ENCODE results near the gene RPL13A. TPM values are rescaled to one million over a fixed set of nuclear protein-coding genes. Genes with fewer than 3 reads are reported as not detected.
"Not testable (repeated sequence)": the region's sequence is repeated elsewhere in the genome, so short reads cannot be mapped to it uniquely, and the experiment has no call there.

The RPL13A gene
- total and polyA plus RNA-seq, 9 donors: 4,396 to 5,773 (median 4,847) TPM

- Histone ChIP-seq H3K27me3 (ENCODE audit: control insufficient read depth, insufficient read depth, low read length) (peaks cover 57% of the 10 kb centered on the region), H3K27ac (ENCODE audit: low read length) (peak overlapping the region; percentile 55), H3K4me3 (ENCODE audit: low read length) (peak overlapping the region; percentile 72), H3K4me1 (ENCODE audit: control insufficient read depth, insufficient read depth, low read length) (peaks cover 20% of the 10 kb centered on the region), H3K9me3 (replicated peaks; ENCODE audit: control insufficient read depth, low read depth, low read length) (no peaks in the 10 kb centered on the region), H3K36me3 (ENCODE audit: control insufficient read depth, insufficient read depth, low read length) (peaks cover 15% of the 10 kb centered on the region)
- DNase-seq: peak; percentile 66
- 0% methylated on average over 11 of the region's 11 CpGs for WGBS (ENCODE audit: insufficient coverage)
Observed at GRCh38 chr19:49442354-49442753, 45.1 kb upstream of the RPL13A start.

GRCh38 chr19:49442771-49443365 is 44.5 kb upstream of the RPL13A start:
- H3K36me3 ChIP-seq (ENCODE audit: control insufficient read depth, insufficient read depth, low read length): peaks cover 21% of the 10 kb centered on the region
- no peaks in the 10 kb centered on the region for H3K9me3 ChIP-seq (replicated peaks; ENCODE audit: control insufficient read depth, low read depth, low read length)
- H3K4me1 ChIP-seq (ENCODE audit: control insufficient read depth, insufficient read depth, low read length): peaks cover 25% of the 10 kb centered on the region
- H3K27me3 ChIP-seq (ENCODE audit: control insufficient read depth, insufficient read depth, low read length): peaks cover 51% of the 10 kb centered on the region
- peak overlapping the region; percentile 94 for H3K27ac ChIP-seq (ENCODE audit: low read length)
- H3K4me3 ChIP-seq (ENCODE audit: low read length): peak overlapping the region; percentile 72
- 0% methylated on average over 38 of the region's 43 CpGs for WGBS (ENCODE audit: insufficient coverage)
- peak; percentile 95 for DNase-seq

DNA sequence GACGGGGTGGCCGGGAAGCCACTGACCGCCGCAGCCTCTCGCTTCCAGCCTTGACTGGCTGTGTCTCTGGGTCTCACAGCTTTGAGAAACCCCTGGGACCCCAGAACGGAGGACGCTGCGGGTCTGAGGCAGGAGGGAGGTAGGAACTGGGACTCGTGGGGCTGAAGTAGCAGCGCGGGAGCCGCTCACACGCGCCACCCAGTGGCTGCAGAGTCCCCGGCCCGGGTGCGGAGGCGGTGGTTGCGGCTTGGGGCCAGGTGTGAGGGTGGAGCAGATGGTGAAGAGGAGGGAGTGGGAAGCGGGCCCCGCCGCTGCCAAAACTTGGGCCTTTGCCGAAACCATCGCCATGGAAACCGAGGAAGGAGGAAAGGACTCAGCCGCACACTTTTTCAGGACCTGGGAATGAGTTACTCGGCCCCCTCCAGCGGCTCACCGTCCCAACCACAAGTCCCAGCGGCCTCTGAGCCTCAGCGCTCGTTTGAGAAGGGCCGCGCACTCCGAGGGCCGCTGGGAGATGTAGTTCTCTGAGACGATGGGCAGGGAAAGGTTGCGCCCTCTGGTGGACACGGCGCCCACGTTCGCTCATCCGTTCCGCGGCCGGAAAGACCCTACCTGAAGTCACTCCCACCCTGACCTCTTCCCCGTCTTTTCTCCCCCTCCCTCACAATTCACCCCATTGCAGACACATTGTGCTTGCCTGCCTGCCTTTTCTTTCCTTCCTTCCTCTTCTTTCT is 43.9 kb upstream of the RPL13A start:
- peak; percentile 99 for DNase-seq
- WGBS (ENCODE audit: insufficient coverage): under 1% methylated on average over 32 of the region's 47 CpGs
- peaks cover 32% of the 10 kb centered on the region for H3K4me1 ChIP-seq (ENCODE audit: control insufficient read depth, insufficient read depth, low read length)

GRCh38 chr19:49444100-49444700 is 43.2 kb upstream of the RPL13A start:
- peak overlapping the region; percentile 20 for H3K27ac ChIP-seq (ENCODE audit: low read length)
- peak; percentile 15 for DNase-seq
- H3K36me3 ChIP-seq (ENCODE audit: control insufficient read depth, insufficient read depth, low read length): peaks cover 33% of the 10 kb centered on the region
- no CpG with 5 or more reads among the region's 5 CpGs for WGBS (ENCODE audit: insufficient coverage)
- not testable (repeated sequence) for H3K9me3 ChIP-seq (replicated peaks; ENCODE audit: control insufficient read depth, low read depth, low read length); H3K4me3 ChIP-seq (ENCODE audit: low read length)
- peaks cover 38% of the 10 kb centered on the region for H3K27me3 ChIP-seq (ENCODE audit: control insufficient read depth, insufficient read depth, low read length)
- H3K4me1 ChIP-seq (ENCODE audit: control insufficient read depth, insufficient read depth, low read length): peaks cover 34% of the 10 kb centered on the region

More for the DNA sequence above, 43.9 kb upstream of the RPL13A start:
- peak overlapping the region; percentile 94 for H3K27ac ChIP-seq (ENCODE audit: low read length)
- peaks cover 27% of the 10 kb centered on the region for H3K36me3 ChIP-seq (ENCODE audit: control insufficient read depth, insufficient read depth, low read length)
- H3K27me3 ChIP-seq (ENCODE audit: control insufficient read depth, insufficient read depth, low read length): peaks cover 45% of the 10 kb centered on the region
- peak overlapping the region; percentile 72 for H3K4me3 ChIP-seq (ENCODE audit: low read length)
- H3K9me3 ChIP-seq (replicated peaks; ENCODE audit: control insufficient read depth, low read depth, low read length): no peaks in the 10 kb centered on the region

GRCh38 chr19:49445997-49446396 is 41.4 kb upstream of the RPL13A start:
- DNase-seq: no peak
- WGBS (ENCODE audit: insufficient coverage): 71% methylated on average over 2 of the region's 3 CpGs
- Histone ChIP-seq H3K27me3 (ENCODE audit: control insufficient read depth, insufficient read depth, low read length) (peaks cover 20% of the 10 kb centered on the region), H3K27ac (ENCODE audit: low read length) (no peak overlapping the region), H3K36me3 (ENCODE audit: control insufficient read depth, insufficient read depth, low read length) (peaks cover 45% of the 10 kb centered on the region), H3K9me3 (replicated peaks; ENCODE audit: control insufficient read depth, low read depth, low read length) (no peaks in the 10 kb centered on the region), H3K4me3 (ENCODE audit: low read length) (no peak overlapping the region), H3K4me1 (ENCODE audit: control insufficient read depth, insufficient read depth, low read length) (peaks cover 35% of the 10 kb centered on the region)

DNA sequence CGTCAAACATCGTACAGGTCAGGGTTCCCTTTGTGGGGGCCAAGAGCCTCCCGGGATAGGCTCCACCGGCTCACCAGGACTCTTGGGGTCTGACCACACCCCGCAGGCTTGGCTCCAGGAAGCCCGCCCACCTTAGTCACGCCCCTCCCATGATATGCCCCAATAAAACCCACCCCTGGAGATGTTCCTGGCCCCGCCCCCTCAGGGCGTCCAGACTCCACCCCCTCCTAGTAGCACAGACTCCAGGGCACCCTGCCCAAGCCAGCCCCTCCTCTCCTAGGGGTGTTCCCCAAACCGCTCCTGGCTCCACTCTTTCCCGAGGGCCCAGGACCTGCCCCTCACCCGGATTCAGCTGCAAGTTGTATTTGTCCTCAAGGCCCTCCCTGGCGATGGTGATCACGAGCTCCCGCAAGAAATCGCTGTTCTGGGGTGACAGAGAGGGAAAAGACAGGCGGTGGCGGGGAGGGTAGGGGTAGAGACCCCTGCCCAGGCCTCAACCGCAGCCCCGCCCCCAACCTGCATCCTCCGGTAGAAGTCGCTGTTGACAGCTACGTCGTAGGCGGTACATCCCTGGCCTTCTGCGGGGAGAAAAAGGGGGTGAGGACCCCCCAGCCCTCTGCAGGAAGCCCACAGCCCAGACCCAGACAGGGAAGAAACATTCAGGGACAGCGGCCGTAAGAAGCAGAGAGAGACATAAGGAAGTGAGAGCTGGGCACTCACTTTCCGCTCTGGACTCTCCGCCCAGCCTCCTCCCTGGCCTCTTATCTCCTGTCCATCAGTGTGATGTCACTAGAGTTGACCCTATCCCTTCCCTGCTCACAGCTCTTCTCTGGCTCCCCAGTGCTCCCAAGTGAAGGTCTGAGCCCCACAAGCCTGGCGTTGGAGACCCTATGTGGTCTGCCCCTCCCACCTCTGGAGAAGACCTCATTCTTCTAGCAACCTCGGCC is 39.6 kb upstream of the RPL13A start:
- Histone ChIP-seq H3K27ac (ENCODE audit: low read length) (peak overlapping the region; percentile 35), H3K4me3 (ENCODE audit: low read length) (no peak overlapping the region), H3K27me3 (ENCODE audit: control insufficient read depth, insufficient read depth, low read length) (peaks cover 4% of the 10 kb centered on the region), H3K4me1 (ENCODE audit: control insufficient read depth, insufficient read depth, low read length) (peaks cover 25% of the 10 kb centered on the region), H3K36me3 (ENCODE audit: control insufficient read depth, insufficient read depth, low read length) (peaks cover 45% of the 10 kb centered on the region), H3K9me3 (replicated peaks; ENCODE audit: control insufficient read depth, low read depth, low read length) (no peaks in the 10 kb centered on the region)
- peak; percentile 55 for DNase-seq
- 35% methylated on average over 25 of the region's 32 CpGs for WGBS (ENCODE audit: insufficient coverage)

GRCh38 chr19:49448432-49448786 is 39.0 kb upstream of the RPL13A start:
- 94% methylated on average over 6 of the region's 6 CpGs for WGBS (ENCODE audit: insufficient coverage)
- Histone ChIP-seq H3K36me3 (ENCODE audit: control insufficient read depth, insufficient read depth, low read length) (peaks cover 45% of the 10 kb centered on the region), H3K4me1 (ENCODE audit: control insufficient read depth, insufficient read depth, low read length) (peaks cover 25% of the 10 kb centered on the region), H3K27me3 (ENCODE audit: control insufficient read depth, insufficient read depth, low read length) (no peaks in the 10 kb centered on the region), H3K9me3 (replicated peaks; ENCODE audit: control insufficient read depth, low read depth, low read length) (no peaks in the 10 kb centered on the region), H3K27ac (ENCODE audit: low read length) (no peak overlapping the region), H3K4me3 (ENCODE audit: low read length) (no peak overlapping the region)
- peak; percentile 18 for DNase-seq

GRCh38 chr19:49450405-49450804 is 37.0 kb upstream of the RPL13A start:
- WGBS (ENCODE audit: insufficient coverage): 86% methylated on average over 5 of the region's 7 CpGs
- Histone ChIP-seq H3K4me1 (ENCODE audit: control insufficient read depth, insufficient read depth, low read length) (peaks cover 37% of the 10 kb centered on the region), H3K27ac (ENCODE audit: low read length) (no peak overlapping the region), H3K4me3 (ENCODE audit: low read length) (no peak overlapping the region), H3K36me3 (ENCODE audit: control insufficient read depth, insufficient read depth, low read length) (peaks cover 45% of the 10 kb centered on the region), H3K9me3 (replicated peaks; ENCODE audit: control insufficient read depth, low read depth, low read length) (no peaks in the 10 kb centered on the region), H3K27me3 (ENCODE audit: control insufficient read depth, insufficient read depth, low read length) (no peaks in the 10 kb centered on the region)
- no peak for DNase-seq

DNA sequence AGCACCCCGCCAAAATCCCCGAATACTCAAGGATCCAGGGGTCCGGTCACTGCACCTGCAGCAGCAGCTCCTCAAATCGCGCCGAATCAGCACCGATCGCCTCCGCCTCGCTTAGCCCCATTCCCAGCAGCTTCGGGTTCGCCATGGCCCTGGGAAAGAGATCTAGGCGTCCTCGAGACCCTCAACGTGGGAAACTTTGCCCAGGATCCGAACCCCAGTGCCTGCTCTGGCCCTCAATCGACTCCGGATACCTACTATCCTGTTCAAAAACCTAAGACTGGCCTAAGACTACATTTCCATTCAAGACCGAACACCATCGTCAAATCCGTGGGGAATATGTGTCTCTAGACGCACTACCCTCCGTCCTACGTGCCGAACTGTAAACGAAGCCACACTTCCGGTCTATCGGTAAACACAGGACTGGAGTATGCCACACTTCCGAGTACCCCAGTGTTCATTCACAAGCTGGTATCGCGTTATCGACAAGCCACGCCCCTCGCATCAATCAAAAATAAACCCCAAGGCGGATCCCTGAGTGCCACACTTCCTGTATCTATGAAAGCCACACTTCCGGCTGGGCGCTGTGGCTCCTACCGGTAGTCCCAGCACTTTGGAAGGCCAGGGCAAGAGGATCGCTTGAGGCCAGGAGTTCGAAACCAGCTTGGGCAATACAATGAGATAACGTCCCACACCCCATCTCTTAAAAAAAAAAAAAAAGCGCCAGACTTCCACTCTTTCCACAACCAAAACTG is 35.8 kb upstream of the RPL13A start, which contains the start of gene PIH1D1:
Gene PIH1D1, minus strand, starts transcription at position 385 of the 752 bp plus-strand sequence. Its CDS starts 240 bp downstream, at position 145.
- WGBS (ENCODE audit: insufficient coverage): 1% methylated on average over 38 of the region's 42 CpGs
- H3K4me3 ChIP-seq (ENCODE audit: low read length): peak within 1 kb of the TSS; percentile 91
- no peaks in the 10 kb centered on the region for H3K27me3 ChIP-seq (ENCODE audit: control insufficient read depth, insufficient read depth, low read length)
- peaks cover 43% of the 10 kb centered on the region for H3K4me1 ChIP-seq (ENCODE audit: control insufficient read depth, insufficient read depth, low read length)
- no peaks in the 10 kb centered on the region for H3K9me3 ChIP-seq (replicated peaks; ENCODE audit: control insufficient read depth, low read depth, low read length)
- peaks cover 37% of the 10 kb centered on the region for H3K36me3 ChIP-seq (ENCODE audit: control insufficient read depth, insufficient read depth, low read length)
- peak within 1 kb of the TSS; percentile 98 for H3K27ac ChIP-seq (ENCODE audit: low read length)
- peak; percentile 99 for DNase-seq
